NCI-H774 (cell line): Measurements from ENCODE around the gene LUC7L3.
A peak's percentile ranks its signal among the peaks of the same experiment; 100 is the strongest.
"Not testable (repeated sequence)": the region's sequence is repeated elsewhere in the genome, so short reads cannot be mapped to it uniquely, and the experiment has no call there.

Source experiments
- DNase-seq: peaks from one replicate; lab custom pipeline; 2025; lab: John Stamatoyannopoulos, UW

LUC7L3 gene

GRCh38 chr17:50719144-50719923, at the start of gene LUC7L3:
LUC7L3 (plus strand) TSS chr17:50719603; CDS start chr17:50719733, 130 bp downstream.
- DNase-seq, result peak; percentile 98

- no peak for DNase-seq
These were observed 47.3 kb upstream of the LUC7L3 start for GRCh38 chr17:50672071-50672470.

GRCh38 chr17:50672831-50673551, 46.4 kb upstream of the LUC7L3 start:
- no peak for DNase-seq

- DNase-seq, result no peak
These were observed 44.2 kb upstream of the LUC7L3 start for GRCh38 chr17:50675190-50675589.

GRCh38 chr17:50675627-50676026, 43.8 kb upstream of the LUC7L3 start:
- DNase-seq, result no peak

- no peak for DNase-seq
These were observed 43.1 kb upstream of the LUC7L3 start for GRCh38 chr17:50676065-50676975.

GRCh38 chr17:50677851-50678375, 41.5 kb upstream of the LUC7L3 start:
- no peak for DNase-seq

- no peak for DNase-seq
These were observed 40.3 kb upstream of the LUC7L3 start for GRCh38 chr17:50679008-50679544.

GRCh38 chr17:50680126-50680525, 39.3 kb upstream of the LUC7L3 start:
- DNase-seq, result no peak

GRCh38 chr17:50680543-50681262, 38.7 kb upstream of the LUC7L3 start:
- not testable (repeated sequence) for DNase-seq

GRCh38 chr17:50681263-50682200, 37.9 kb upstream of the LUC7L3 start:
- peak; percentile 12 for DNase-seq

GRCh38 chr17:50682441-50682840, 37.0 kb upstream of the LUC7L3 start:
- DNase-seq, result no peak

GRCh38 chr17:50682938-50683337, 36.5 kb upstream of the LUC7L3 start:
- no peak for DNase-seq

GRCh38 chr17:50683434-50684287, 35.7 kb upstream of the LUC7L3 start:
- no peak for DNase-seq

GRCh38 chr17:50684288-50684611, 35.2 kb upstream of the LUC7L3 start:
- no peak for DNase-seq

GRCh38 chr17:50684612-50685333, 34.6 kb upstream of the LUC7L3 start:
- no peak for DNase-seq

- DNase-seq, result no peak
These were observed 34.1 kb upstream of the LUC7L3 start for GRCh38 chr17:50685334-50685665.

GRCh38 chr17:50685691-50686493, 33.5 kb upstream of the LUC7L3 start:
- no peak for DNase-seq
